AG08395 (cell line): Measurements from ENCODE around the gene ZNF319.
"Not testable (repeated sequence)": the region's sequence is repeated elsewhere in the genome, so short reads cannot be mapped to it uniquely, and the experiment has no call there.

Experiments used
- DNase-seq: peaks from one replicate; pipeline ENCODE4 v3.0.0; 2012; ENCODE audit warnings: mixed read lengths, low spot score

ZNF319 gene

GRCh38 chr16:58021661-58022551 is 21.4 kb upstream of the ZNF319 start:
- peak; percentile 36 for DNase-seq

- peak; percentile 65 for DNase-seq
These were observed 20.4 kb upstream of the ZNF319 start for GRCh38 chr16:58020628-58021521.

- no peak for DNase-seq
These were observed 19.5 kb upstream of the ZNF319 start for GRCh38 chr16:58019866-58020538.

- DNase-seq: no peak
These were observed 18.3 kb upstream of the ZNF319 start for GRCh38 chr16:58018803-58019202.

GRCh38 chr16:58016840-58017446 is 16.5 kb upstream of the ZNF319 start:
- no peak for DNase-seq

- DNase-seq: no peak
These were observed 12.9 kb upstream of the ZNF319 start for GRCh38 chr16:58013201-58013956.

GRCh38 chr16:58012481-58012880 is 12.0 kb upstream of the ZNF319 start:
- no peak for DNase-seq

DNA sequence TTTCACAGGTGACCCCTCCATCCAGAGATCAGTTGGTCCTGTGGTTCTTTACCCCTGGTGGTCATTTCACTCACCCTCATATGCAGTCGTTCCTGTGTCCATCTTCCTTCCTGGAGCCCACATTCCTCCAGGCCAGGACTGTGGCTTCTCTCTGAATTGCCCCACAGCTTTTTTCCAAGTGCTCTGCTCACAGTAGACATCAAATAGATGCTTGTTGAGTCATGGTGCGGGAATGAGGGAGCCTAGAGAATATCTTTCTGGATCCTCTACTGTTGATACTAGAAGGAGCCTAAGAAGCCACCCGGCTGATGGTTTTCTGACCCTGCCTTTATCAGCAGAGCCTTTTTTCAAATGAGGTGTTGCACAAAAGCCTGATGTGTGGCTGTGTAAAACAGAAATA is 11.2 kb upstream of the ZNF319 start:
- DNase-seq: peak; percentile 81

GRCh38 chr16:58010886-58011285 is 10.4 kb upstream of the ZNF319 start:
- DNase-seq: no peak

DNA sequence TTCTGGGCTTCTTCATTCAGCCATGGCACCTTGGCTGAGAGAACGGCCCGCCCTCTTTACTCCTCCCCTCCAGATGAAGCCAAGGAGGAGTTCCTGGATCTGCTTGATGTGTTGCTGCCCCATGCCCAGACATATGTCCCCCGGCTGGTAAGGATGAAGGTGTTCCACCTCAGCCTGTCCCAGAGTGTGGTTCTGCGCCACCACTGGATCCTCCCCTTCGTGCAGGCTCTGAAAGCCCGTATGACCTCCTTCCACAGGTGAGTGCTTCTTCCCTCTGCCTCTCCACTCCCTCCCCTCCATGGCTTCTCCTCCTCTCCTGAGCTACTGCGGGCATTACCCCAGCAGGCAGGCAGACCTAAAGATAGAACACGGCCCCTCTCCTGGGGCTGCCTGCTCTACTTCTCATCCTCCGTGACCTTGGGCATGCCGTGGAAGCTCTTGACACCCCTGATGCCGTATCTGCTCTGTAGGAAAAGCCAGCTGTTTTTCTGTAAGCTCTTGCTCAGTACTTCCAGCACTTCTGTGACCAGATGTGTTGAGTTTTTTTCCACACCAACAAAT is 9.5 kb upstream of the ZNF319 start:
- DNase-seq: no peak

- not testable (repeated sequence) for DNase-seq
These were observed 4.3 kb upstream of the ZNF319 start for GRCh38 chr16:58004736-58005135.

- DNase-seq: no peak
These were observed 2.5 kb upstream of the ZNF319 start for GRCh38 chr16:58002936-58003335.

DNA sequence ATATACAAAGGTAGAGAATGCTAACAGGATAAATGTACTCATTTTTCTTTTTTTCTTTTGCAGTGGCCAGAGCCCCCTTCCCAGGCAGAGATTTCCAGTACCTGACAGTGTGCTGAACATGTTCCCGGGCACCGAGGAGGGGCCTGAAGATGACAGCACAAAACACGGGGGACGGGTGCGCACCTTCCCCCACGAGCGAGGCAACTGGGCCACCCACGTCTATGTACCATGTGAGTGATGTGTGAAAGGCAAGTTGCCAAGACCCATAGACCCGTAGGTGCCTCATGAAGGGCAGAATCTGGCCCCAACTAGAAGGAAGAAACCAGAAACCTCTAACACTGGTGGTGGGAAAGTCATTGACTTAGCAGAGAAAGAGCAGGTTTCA is 1.9 kb upstream of the ZNF319 start:
- DNase-seq: no peak

GRCh38 chr16:58001781-58002415 is 1.4 kb upstream of the ZNF319 start:
- no peak for DNase-seq

- DNase-seq: peak; percentile 95
These were observed 519 bp upstream of the ZNF319 start, which contains the start of gene USB1 for GRCh38 chr16:58000706-58001676. Gene USB1 (plus strand): TSS chr16:58001407. CDS start chr16:58001484, 77 bp downstream.

- DNase-seq: peak; percentile 26
These were observed 1.0 kb downstream of the ZNF319 start for GRCh38 chr16:57999366-57999970.

DNA sequence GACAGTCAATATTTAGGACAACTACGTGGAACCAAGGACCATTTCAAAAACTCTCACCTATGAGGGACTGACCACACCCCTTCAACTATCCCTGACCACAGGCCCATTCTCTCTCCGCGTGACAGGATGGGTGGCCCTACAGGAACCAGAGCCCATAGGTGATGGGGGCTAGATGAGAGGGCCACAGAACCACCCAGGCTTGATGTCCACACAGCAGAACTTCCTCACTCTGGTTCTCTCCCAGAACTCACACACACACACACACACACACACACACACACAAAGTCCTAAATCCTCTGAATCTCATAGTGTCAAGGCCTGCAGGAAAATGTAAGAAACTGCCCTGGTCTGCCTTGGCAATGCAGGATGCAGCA is 1.5 kb downstream of the ZNF319 start:
- no peak for DNase-seq

GRCh38 chr16:57998486-57998885 is 2.0 kb downstream of the ZNF319 start:
- no peak for DNase-seq
